GM18505 (cell line): Measurements from ENCODE around the gene MYB.
A peak's percentile ranks its signal among the peaks of the same experiment; 100 is the strongest.
"Not testable (repeated sequence)": the region's sequence is repeated elsewhere in the genome, so short reads cannot be mapped to it uniquely, and the experiment has no call there.

Source experiments
- ATAC-seq: cut with Tn5 transposase; IDR thresholded peaks from one replicate; pipeline ENCODE4 v1.9.1; 2021; ENCODE audit not compliant: unreplicated experiment
- POLR2A ChIP-seq: IDR thresholded peaks from 4 replicates; pipeline ENCODE4 v1.6.1; 2011; ENCODE audit warnings: borderline replicate concordance; ENCODE audit not compliant: insufficient read depth, insufficient read length; ENCODE audit errors: extremely low read depth

Gene MYB

GRCh38 chr6:135180542-135181332 lies at the start of gene MYB:
Gene MYB, plus strand, starts transcription at chr6:135181308. Its CDS starts 206 bp downstream, at chr6:135181514.
- peak; percentile 32 for ATAC-seq
- peak; percentile 55 for TF ChIP-seq POLR2A

- no peak for TF ChIP-seq POLR2A
- ATAC-seq = no peak
These were observed 48.3 kb upstream of the MYB start for GRCh38 chr6:135132776-135133175.

- no peak for TF ChIP-seq POLR2A
- no peak for ATAC-seq
These were observed 45.3 kb upstream of the MYB start for GRCh38 chr6:135135835-135136234.

- no peak for TF ChIP-seq POLR2A
- ATAC-seq = no peak
These were observed 43.3 kb upstream of the MYB start for GRCh38 chr6:135137826-135138225.

- ATAC-seq = no peak
- TF ChIP-seq POLR2A = no peak
These were observed 39.9 kb upstream of the MYB start for GRCh38 chr6:135141182-135141581.

GRCh38 chr6:135141728-135142127 lies 39.4 kb upstream of the MYB start:
- TF ChIP-seq POLR2A = no peak
- no peak for ATAC-seq

- ATAC-seq = not testable (repeated sequence)
These were observed 38.9 kb upstream of the MYB start for GRCh38 chr6:135142232-135142631.

GRCh38 chr6:135144673-135145062 lies 36.4 kb upstream of the MYB start:
- no peak for TF ChIP-seq POLR2A
- ATAC-seq = no peak

GRCh38 chr6:135145063-135145800 lies 35.9 kb upstream of the MYB start:
- ATAC-seq = no peak
- TF ChIP-seq POLR2A = no peak

GRCh38 chr6:135146162-135146934 lies 34.8 kb upstream of the MYB start:
- no peak for ATAC-seq
- no peak for TF ChIP-seq POLR2A

- no peak for TF ChIP-seq POLR2A
These were observed 33.2 kb upstream of the MYB start for GRCh38 chr6:135147637-135148592.

GRCh38 chr6:135148889-135149288 lies 32.2 kb upstream of the MYB start:
- no peak for TF ChIP-seq POLR2A
- no peak for ATAC-seq

More at GRCh38 chr6:135147637-135148592, 33.2 kb upstream of the MYB start:
- ATAC-seq = no peak
